Heart left ventricle (tissue), 16 donors: ENCODE results near the gene GMFB. TPM values are rescaled to one million over a fixed set of nuclear protein-coding genes. Genes with fewer than 3 reads are reported as not detected.

ENCODE experiments used
- ATAC-seq, 4 donors: fragments of 200-7000 bp; cut with Tn5 transposase; one replicate each; pipeline ENCODE4 v1.9.1; 2020 to 2022; ENCODE audit warnings: moderate library complexity in 4 of 4, mild to moderate bottlenecking in 3 of 4, moderate number of reproducible peaks in 1 of 4
- DNase-seq, 5 donors: peaks; one replicate each; pipeline ENCODE4 v3.0.0-alpha.2; 2020
- H3K27ac ChIP-seq, 12 donors: fragments of 200-600 bp; sonication (generic) in 4 of 12; one replicate each; pipeline versions ENCODE4 v1.5.0 to v1.8.0; 2016 to 2022; ENCODE audit warnings: mild to moderate bottlenecking in 2 of 12
- H3K27me3 ChIP-seq, 9 donors: fragments of 200-600 bp; sonication (generic) in 2 of 9; one replicate each; pipeline versions ENCODE4 v1.5.1 to v1.8.0; 2016 to 2022; ENCODE audit warnings: mild to moderate bottlenecking in 3 of 9
- H3K36me3 ChIP-seq, 9 donors: fragments of 200-600 bp; sonication (generic) in 2 of 9; one replicate each; pipeline versions ENCODE4 v1.5.0 to v1.8.0; 2018 to 2022; ENCODE audit warnings: mild to moderate bottlenecking in 2 of 9
- H3K4me1 ChIP-seq, 12 donors: fragments of 200-600 bp; sonication (generic) in 4 of 12; one replicate each; pipeline versions ENCODE4 v1.5.0 to v1.8.0; 2016 to 2022; ENCODE audit warnings: mild to moderate bottlenecking in 3 of 12
- H3K4me3 ChIP-seq, 12 donors: fragments of 200-600 bp; sonication (generic) in 4 of 12; one replicate each; pipeline versions ENCODE4 v1.5.0 to v1.8.0; 2017 to 2022; ENCODE audit warnings: mild to moderate bottlenecking in 9 of 12, moderate library complexity in 4 of 12
- H3K9me3 ChIP-seq, 12 donors: fragments of 200-600 bp; sonication (generic) in 4 of 12; one replicate each; pipeline versions ENCODE4 v1.5.0 to v1.8.0; 2016 to 2022; ENCODE audit warnings: mild to moderate bottlenecking in 1 of 12
- POLR2A ChIP-seq, 2 donors: fragments of 450-650 bp; IDR thresholded peaks; one replicate each; pipeline ENCODE4 v1.6.1; 2017; ENCODE audit warnings: antibody characterized with exemption in 2 of 2, mild to moderate bottlenecking in 2 of 2, moderate library complexity in 2 of 2
- WGBS, 4 donors: extraction: QIAGEN DNeasy Blood & Tissue Kit in 2 of 4; methylation state at CpG; one replicate each; pipeline versions ENCODE4 v1.1.5 to v1.1.7; 2013 to 2018; 5-methylcytosine and 5-hydroxymethylcytosine counted together
- intact Hi-C, 10 donors: fragments of 100-400 bp; cut with DNase I; formaldehyde crosslinking; loops; one replicate each; pipeline versions ENCODE4 v1.11.1 to v1.14.2; 2022
- polyA plus RNA-seq, 2 donors: library from polyadenylated mRNA; stranded (reverse); fragments of 200-250 nt; gene quantifications; one replicate each; pipeline ENCODE4 v1.2.3, GENCODE V29; 2013
- total RNA-seq, 9 donors: library from RNA; depleted of rRNA in 2 of 9; stranded (reverse); fragments of >200 nt in 2 of 9; fragmentation: NEBNext Ultra II Directional in 3 of 9; extraction: Animal tissue kit (Norgen Biotek cat#: 25700) in 3 of 9; gene quantifications; one replicate each; pipeline versions ENCODE4 v1.1.0 to v1.2.4, GENCODE V29; 2016 to 2023
- TF ChIP-seq, protein P1 (sequence below), 12 donors: fragments of 200-600 bp; sonication (generic) in 4 of 12; IDR thresholded peaks; one replicate each; pipeline versions ENCODE4 v1.5.0 to v1.8.0; 2018 to 2022; ENCODE audit warnings: antibody characterized with exemption in 12 of 12, mild to moderate bottlenecking in 5 of 12
- donor health status: ischemic (EF 13 %, LVEDD 7.1; RV severe dilation, severe dysfunction).
- donor health status: healthy with polysubstance abuse.
- donor health status: DM: no; HTN: yes; CAD: no.
- donor health status: DM: no; HTN: no; CAD: no.
- donor health status: ischemic (EF 25% LVEDD 6.9; RV normal size, moderate dysfunction).
- donor health status: ischemic (EF 25% LVEDD 5.7; RV mildly dilated, moderate dysfunction).
- donor health status: healthy.
- donor health status: DM: yes; HTN: yes; CAD: no.
- donor health status: ischemic (EF 35%, LVEDD 5.7; RV mildly dilated, moderate dysfunction).
- donor health status: nonischemic (EF 11% LVEDD 7.7; RV severe dilation, severe dysfunction).
- donor health status: DM: yes; HTN: yes; CAD: no.
- donor health status: PGD.
- donor health status: ischemic (EF 29% LVEDD 5.4; RV normal size, mild dysfunction).
- donor health status: nonischemic (EF 23%, LVEDD 6.1; RV moderate dilation, normal function).

GMFB gene
- total and polyA plus RNA-seq, 11 donors, result 5.0 to 35.8 (median 26.0) TPM

DNA sequence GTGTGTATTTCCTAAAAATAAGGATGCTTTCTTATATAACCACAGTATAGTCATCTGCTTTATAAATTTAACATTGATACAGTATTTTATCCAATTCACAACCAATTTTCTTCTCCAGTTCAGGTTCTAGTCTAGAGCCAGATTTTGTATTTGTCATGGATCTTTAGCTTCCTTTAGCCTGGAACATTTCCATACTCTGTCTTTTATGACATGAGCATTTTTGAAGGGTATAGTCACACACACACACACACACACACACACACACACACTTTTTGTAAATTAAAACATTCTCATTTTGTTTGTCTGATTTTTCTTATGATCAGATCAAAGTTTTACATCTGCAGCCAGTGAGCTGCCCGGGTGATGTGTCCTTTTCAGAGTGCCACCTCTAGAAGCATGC lies 46.3 kb upstream of the GMFB start:
- no peak overlapping the region for H3K27ac ChIP-seq
- H3K9me3 ChIP-seq, result no peaks in the 10 kb centered on the region
- H3K4me1 ChIP-seq, result peaks cover 0 to 7% (median 0%) of the 10 kb centered on the region in 12 donors
- no peak overlapping the region for H3K4me3 ChIP-seq
- peaks cover 0 to 65% (median 50%) of the 10 kb centered on the region in 9 donors for H3K36me3 ChIP-seq
- DNase-seq (no peak), ATAC-seq (no peak)
- intact Hi-C loops, result no loop called here
- 58 to 86% (median 79%) methylated on average over 1 of the region's 1 CpG for WGBS, 4 donors
- no peak for TF ChIP-seq POLR2A (IDR thresholded peaks at IDR 0.05)
- TF ChIP-seq, protein P1, sequence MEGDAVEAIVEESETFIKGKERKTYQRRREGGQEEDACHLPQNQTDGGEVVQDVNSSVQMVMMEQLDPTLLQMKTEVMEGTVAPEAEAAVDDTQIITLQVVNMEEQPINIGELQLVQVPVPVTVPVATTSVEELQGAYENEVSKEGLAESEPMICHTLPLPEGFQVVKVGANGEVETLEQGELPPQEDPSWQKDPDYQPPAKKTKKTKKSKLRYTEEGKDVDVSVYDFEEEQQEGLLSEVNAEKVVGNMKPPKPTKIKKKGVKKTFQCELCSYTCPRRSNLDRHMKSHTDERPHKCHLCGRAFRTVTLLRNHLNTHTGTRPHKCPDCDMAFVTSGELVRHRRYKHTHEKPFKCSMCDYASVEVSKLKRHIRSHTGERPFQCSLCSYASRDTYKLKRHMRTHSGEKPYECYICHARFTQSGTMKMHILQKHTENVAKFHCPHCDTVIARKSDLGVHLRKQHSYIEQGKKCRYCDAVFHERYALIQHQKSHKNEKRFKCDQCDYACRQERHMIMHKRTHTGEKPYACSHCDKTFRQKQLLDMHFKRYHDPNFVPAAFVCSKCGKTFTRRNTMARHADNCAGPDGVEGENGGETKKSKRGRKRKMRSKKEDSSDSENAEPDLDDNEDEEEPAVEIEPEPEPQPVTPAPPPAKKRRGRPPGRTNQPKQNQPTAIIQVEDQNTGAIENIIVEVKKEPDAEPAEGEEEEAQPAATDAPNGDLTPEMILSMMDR (IDR thresholded peaks at IDR 0.05), result no peak
- no peaks in the 10 kb centered on the region for H3K27me3 ChIP-seq

DNA sequence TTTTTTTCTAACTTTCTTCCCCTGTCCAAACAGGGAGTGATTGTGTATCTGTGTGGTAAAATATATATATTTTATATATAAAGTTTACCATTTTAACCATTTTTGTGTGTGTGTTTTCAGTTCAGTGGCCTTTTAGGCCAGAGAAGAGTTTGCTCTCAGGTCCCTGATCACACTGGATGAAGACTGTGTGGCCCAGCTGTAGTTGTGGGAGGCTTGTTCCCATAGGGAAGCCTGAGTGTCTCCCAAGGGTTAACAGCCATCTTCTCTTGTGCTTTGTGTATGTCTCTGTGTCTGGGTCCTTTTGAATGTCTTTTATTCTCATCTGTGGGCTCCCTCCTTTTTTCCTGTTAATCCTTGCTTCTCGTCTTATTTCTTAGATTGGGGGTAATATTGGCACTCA lies 44.3 kb upstream of the GMFB start:
- DNase-seq (no peak), ATAC-seq (no peak)
- TF ChIP-seq, protein P1 (IDR thresholded peaks at IDR 0.05), result no peak
- no peak for TF ChIP-seq POLR2A (IDR thresholded peaks at IDR 0.05)
- no peaks in the 10 kb centered on the region for H3K27me3 ChIP-seq
- peaks cover 0 to 12% (median 2%) of the 10 kb centered on the region in 12 donors for H3K4me1 ChIP-seq
- H3K27ac ChIP-seq, result no peak overlapping the region
- H3K4me3 ChIP-seq, result no peak overlapping the region
- 85 to 92% (median 90%) methylated on average over 1 of the region's 1 CpG for WGBS, 4 donors
- no peaks in the 10 kb centered on the region for H3K9me3 ChIP-seq
- intact Hi-C loops, result no loop called here
- peaks cover 0 to 56% (median 42%) of the 10 kb centered on the region in 9 donors for H3K36me3 ChIP-seq

DNA sequence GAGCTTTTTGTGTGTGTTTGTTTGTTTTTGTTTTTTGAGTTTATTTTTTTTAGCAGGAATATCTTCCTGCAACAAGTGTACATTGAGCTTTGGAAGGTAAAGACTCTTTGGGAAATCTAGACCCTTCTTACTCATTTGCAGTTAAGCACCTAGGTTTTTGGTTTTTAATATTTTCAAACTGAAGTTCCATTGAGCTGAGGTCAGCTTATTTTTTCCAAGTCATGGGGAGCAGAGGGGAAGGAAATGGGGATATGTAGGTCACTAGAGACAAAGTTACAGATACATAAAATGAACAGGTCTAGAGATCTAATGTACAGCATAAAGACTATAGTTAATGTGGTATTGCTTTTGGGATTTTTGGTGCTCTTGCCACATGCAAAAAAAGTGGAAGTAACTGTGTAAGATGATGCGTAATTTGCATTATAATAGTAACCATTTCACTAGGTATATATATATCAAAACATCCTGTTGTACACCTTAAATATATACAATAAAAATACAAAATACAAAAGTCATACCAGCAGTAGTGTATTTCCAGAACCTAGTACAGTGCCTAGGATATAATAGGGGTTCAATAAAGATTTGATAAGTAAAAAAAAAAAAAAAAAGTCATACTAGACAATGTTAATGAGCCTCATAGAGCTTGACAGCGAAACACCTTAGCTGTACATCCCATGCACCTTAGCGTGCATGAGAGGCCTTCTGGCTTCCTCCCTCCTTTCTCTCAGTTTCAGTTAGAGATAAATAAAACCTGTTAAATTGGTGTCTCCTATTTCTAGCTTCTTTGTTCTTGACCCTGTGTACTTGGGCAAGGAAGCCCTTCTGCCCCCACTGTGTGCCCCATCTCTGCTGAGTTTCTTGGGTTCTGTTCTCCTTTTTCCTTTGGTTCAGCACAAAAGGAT lies 43.6 kb upstream of the GMFB start:
- ATAC-seq (no peak), DNase-seq (no peak)
- intact Hi-C loops, result no loop called here
- Histone ChIP-seq H3K9me3 (no peaks in the 10 kb centered on the region), H3K27ac (no peak overlapping the region), H3K36me3 (peaks cover 0 to 56% (median 42%) of the 10 kb centered on the region in 9 donors), H3K27me3 (no peaks in the 10 kb centered on the region), H3K4me3 (no peak overlapping the region), H3K4me1 (peaks cover 0 to 12% (median 2%) of the 10 kb centered on the region in 12 donors)
- 95 to 98% (median 96%) methylated on average over 3 of the region's 3 CpGs for WGBS, 4 donors
- no peak for TF ChIP-seq POLR2A (IDR thresholded peaks at IDR 0.05)
- TF ChIP-seq, protein P1 (IDR thresholded peaks at IDR 0.05), result no peak

DNA sequence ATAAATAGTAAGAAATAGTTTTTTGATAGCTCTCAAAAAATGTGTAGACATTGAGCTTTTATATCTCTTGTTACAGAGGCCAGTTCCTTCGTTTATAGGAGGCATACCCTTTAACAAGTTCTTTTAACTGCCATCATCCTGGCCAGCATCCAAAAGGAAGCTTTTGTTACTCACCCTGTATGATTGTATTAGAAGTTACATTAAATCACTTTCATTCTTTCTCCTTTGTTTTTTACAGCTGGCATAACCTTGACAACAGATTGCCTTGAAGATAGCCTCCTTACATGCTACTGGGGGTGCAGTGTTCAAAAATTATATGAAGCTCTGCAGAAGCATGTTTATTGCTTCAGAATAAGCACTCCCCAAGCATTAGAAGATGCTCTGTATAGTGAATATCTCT lies 41.0 kb upstream of the GMFB start:
- no peak for DNase-seq
- no peaks in the 10 kb centered on the region for H3K9me3 ChIP-seq
- no peak for ATAC-seq
- intact Hi-C loops, result no loop called here
- no peak overlapping the region for H3K4me3 ChIP-seq
- TF ChIP-seq, protein P1 (IDR thresholded peaks at IDR 0.05), result no peak
- no peak for TF ChIP-seq POLR2A (IDR thresholded peaks at IDR 0.05)
- no peaks in the 10 kb centered on the region for H3K27me3 ChIP-seq
- peaks cover 0 to 71% (median 60%) of the 10 kb centered on the region in 9 donors for H3K36me3 ChIP-seq
- no peak overlapping the region for H3K27ac ChIP-seq
- peaks cover 0 to 7% (median 0%) of the 10 kb centered on the region in 12 donors for H3K4me1 ChIP-seq
- 25 to 43% (median 29%) methylated on average over 1 of the region's 1 CpG for WGBS, 4 donors
